ACC112 (cell line): ENCODE results near the gene OST4.
"Not testable (repeated sequence)": the region's sequence is repeated elsewhere in the genome, so short reads cannot be mapped to it uniquely, and the experiment has no call there.

ENCODE experiments used
- H2AFZ ChIP-seq: fragments of 200-600 bp; sonication (generic); one replicate; pipeline ENCODE4 v1.6.0; 2017; ENCODE audit warnings: antibody characterized with exemption, low read length; ENCODE audit not compliant: unreplicated experiment
- H3K27ac ChIP-seq: fragments of 200-600 bp; sonication (generic); 2 replicates; pipeline ENCODE4 v1.5.1; 2014; ENCODE audit warnings: low read depth, mild to moderate bottlenecking, antibody characterized with exemption, low read length, moderate library complexity
- H3K27me3 ChIP-seq: fragments of 200-600 bp; sonication (generic); 2 replicates; pipeline ENCODE4 v1.6.1; 2014; ENCODE audit warnings: mild to moderate bottlenecking, antibody characterized with exemption, low read length, moderate library complexity, mixed read lengths; ENCODE audit not compliant: insufficient read depth
- H3K36me3 ChIP-seq: fragments of 200-600 bp; sonication (generic); 2 replicates; pipeline ENCODE4 v1.6.1; 2016; ENCODE audit warnings: mild to moderate bottlenecking, antibody characterized with exemption, low read length, moderate library complexity, mixed read lengths; ENCODE audit not compliant: insufficient read depth
- H3K4me1 ChIP-seq: fragments of 200-600 bp; sonication (generic); one replicate; pipeline ENCODE4 v1.6.1; 2016; ENCODE audit warnings: low read length, mixed read lengths; ENCODE audit not compliant: insufficient read depth, unreplicated experiment, control insufficient read depth
- H3K4me3 ChIP-seq: fragments of 200-600 bp; sonication (generic); 2 replicates; pipeline ENCODE4 v1.5.1; 2014; ENCODE audit warnings: mild to moderate bottlenecking, low read depth, low read length
- H3K79me2 ChIP-seq: fragments of 200-600 bp; sonication (generic); one replicate; pipeline ENCODE4 v1.6.0; 2016; ENCODE audit warnings: low read length; ENCODE audit not compliant: control insufficient read depth, unreplicated experiment, insufficient read depth

The OST4 gene

DNA sequence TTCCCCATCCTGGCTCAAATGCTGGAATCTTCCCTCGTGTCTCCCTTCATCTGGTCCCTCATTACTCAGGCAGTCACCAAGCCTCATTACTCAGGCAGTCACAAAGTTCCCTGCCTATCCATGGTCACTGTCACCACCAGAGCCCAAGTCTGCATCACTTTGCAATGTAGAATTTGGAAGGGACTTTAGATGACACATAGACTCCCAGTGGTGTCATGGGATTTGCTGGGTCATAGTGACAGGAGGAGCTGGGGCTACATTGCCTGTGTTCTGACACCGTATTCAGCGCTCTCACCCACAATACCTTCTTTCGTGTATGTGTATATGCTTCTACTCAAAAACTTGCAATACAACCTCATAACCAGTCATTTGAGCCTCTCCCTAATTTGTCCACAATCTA lies 4.9 kb upstream of the OST4 start:
- Histone ChIP-seq H2AFZ (no peak overlapping the region), H3K27me3 (no peaks in the 10 kb centered on the region), H3K4me1 (peaks cover 42% of the 10 kb centered on the region), H3K36me3 (no peaks in the 10 kb centered on the region), H3K27ac (no peak overlapping the region), H3K4me3 (no peak overlapping the region), H3K79me2 (peaks cover 23% of the 10 kb centered on the region)

DNA sequence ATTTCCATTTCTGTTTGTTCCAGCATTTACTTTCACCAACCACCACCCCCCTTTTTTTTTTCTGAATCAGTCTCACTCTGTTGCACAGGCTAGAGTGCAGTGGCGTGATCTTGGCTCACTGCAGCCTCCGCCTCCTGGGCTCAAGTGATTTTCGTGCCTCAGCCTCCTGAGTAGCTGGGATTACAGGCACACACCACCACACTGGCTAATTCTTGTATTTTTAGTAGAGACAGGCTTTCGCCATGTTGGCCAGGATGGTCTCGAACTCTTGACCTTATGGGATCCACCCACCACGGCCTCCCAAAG lies 4.1 kb upstream of the OST4 start:
- H3K27ac ChIP-seq, H3K27me3 ChIP-seq, H3K4me3 ChIP-seq, H2AFZ ChIP-seq, H3K36me3 ChIP-seq: not testable (repeated sequence)
- Histone ChIP-seq H3K4me1 (peaks cover 37% of the 10 kb centered on the region), H3K79me2 (peaks cover 29% of the 10 kb centered on the region)

DNA sequence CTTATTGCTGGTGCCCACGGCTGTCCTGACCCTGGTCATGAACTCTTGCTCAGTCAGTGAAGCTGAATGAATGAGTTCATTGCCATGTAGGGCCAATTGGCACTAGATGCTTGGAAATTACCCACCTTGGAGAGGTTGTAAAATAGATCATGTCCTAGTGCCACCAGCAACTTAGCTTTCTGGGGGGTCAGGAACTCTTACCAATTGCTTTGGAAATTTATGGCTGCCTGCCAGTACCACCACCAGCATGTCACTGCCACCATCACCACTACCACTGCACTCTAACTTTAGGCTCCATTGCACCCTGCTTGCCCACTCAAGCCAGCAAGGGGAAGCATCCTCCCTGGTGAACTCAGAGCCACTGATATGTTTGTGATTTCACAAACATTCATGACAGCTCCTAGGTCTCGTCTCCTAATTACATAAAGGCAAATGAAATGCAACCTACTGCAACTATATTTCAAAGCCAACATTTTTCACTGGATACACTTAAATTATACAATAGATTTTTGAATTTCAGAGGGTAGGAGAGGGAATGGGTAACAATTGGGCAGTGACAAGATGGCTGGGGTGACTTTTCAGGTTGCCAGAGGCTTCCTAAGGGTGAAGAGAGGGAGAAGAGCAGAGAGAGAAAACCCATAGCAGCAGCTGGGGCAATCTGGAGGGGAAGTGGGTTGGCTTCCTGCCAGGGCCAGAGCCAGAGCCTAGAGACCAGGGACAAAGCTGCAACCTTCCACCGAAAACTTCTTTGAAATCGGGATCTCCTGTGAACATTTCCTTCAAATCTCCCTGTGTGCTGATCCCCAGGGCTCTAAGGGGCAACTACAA lies 3.5 kb upstream of the OST4 start:
- Histone ChIP-seq H3K79me2 (peaks cover 29% of the 10 kb centered on the region), H3K4me1 (peaks cover 37% of the 10 kb centered on the region), H3K27ac (no peak overlapping the region), H3K27me3 (no peaks in the 10 kb centered on the region), H3K36me3 (peaks cover 2% of the 10 kb centered on the region; the same call in 1 of the 2 replicates), H3K4me3 (no peak overlapping the region), H2AFZ (no peak overlapping the region)

DNA sequence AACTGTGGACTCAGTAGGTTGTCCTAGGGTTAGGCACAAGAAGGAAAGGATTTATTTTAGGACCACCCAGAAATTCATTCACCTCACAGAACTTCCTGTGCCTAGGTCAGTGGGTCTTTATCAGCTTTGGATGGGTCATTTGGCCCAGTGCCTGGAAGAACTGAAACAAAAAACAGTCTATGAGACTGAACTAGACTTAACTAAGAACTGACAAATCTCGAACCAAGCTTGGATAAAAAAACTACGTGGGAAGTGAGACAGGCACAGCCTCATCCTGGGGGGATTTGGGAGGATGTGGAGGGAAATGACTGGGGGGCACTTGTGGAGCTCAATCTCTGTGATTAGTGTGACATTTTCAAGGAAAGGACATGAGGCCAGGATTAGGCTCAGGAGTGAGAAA lies 2.3 kb upstream of the OST4 start:
- H3K36me3 ChIP-seq = peaks cover 14% of the 10 kb centered on the region; the same call in 1 of the 2 replicates
- no peaks in the 10 kb centered on the region for H3K27me3 ChIP-seq
- 0 out of 2 replicates have a peak overlapping the region, but pooled peaks have one; percentile 5 for H3K27ac ChIP-seq
- H3K4me3 ChIP-seq = no peak overlapping the region
- H3K79me2 ChIP-seq = peaks cover 29% of the 10 kb centered on the region
- peak overlapping the region; percentile 24 for H2AFZ ChIP-seq
- peaks cover 45% of the 10 kb centered on the region for H3K4me1 ChIP-seq

DNA sequence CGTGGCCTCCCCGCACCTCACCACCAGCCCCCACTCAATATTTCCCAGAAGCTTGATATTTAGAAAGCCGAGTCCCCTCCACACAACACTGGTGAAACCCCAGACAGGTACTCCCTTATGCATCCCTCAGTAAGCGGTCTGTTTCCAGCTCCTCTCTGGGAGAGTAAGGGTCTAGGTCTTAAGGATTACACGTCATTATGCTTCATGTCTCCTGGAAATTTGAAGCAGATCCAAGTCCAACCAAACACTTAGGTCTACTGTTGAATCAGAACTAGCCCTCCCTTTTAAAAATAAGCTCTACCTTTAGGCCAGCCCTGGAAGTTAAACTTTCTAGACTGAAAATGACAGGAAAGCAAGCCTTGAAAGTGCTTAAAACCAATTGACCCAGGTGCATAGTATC lies 1.5 kb upstream of the OST4 start:
- H3K27ac ChIP-seq = peak overlapping the region; percentile 20
- no peak overlapping the region for H2AFZ ChIP-seq
- H3K27me3 ChIP-seq = no peaks in the 10 kb centered on the region
- H3K4me3 ChIP-seq = peak overlapping the region; percentile 100; the same call in 1 of the 2 replicates
- H3K79me2 ChIP-seq = peaks cover 34% of the 10 kb centered on the region
- peaks cover 45% of the 10 kb centered on the region for H3K4me1 ChIP-seq
- peaks cover 21% of the 10 kb centered on the region; the same call in 1 of the 2 replicates for H3K36me3 ChIP-seq

DNA sequence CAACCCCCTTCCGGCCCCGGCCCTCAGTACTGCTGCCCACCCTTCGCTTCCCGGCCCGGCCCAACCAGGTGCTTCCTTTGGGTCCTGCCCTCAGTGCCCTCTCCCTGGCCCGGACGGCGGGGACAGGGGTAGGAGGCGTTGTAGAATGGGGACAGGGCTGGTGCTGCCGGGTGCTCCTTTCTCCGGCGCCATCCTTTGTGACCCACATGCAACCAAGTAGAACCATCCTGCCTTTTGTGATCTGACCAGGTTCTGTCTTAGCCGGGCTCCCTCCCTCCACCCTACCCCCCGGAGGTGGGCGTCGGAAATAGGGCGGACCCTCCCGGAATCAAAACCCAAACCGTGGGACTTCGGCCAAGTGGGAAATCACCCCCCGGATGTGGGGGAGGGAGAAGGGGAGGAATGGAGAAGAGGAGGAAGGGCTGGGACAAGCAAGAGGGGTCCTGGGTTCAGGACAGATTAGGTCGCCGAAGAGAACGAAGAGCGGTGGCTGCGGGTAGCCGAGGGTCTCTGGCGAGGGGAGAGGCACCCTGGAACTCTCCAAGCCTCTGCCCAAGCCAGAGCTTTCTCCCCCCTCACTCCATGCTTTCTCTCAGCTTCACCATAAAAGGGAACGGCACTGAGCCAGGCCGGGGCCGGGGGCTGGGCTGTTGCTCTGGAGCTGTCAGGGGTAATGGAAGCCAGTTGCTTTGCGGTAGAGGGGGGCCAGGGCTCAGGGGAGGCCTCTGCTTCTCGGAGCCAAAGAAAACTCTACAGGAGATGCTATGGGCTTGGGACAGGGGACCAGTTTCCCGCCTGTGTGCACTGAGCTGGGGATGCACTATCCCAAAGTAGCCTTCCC lies 756 bp upstream of the OST4 start:
- Histone ChIP-seq H3K36me3 (peaks cover 25% of the 10 kb centered on the region; the same call in 1 of the 2 replicates), H3K27me3 (no peaks in the 10 kb centered on the region), H3K27ac (peak overlapping the region; percentile 40), H3K4me1 (peaks cover 43% of the 10 kb centered on the region), H2AFZ (peak overlapping the region; percentile 35), H3K4me3 (peak overlapping the region; percentile 100), H3K79me2 (peaks cover 39% of the 10 kb centered on the region)

DNA sequence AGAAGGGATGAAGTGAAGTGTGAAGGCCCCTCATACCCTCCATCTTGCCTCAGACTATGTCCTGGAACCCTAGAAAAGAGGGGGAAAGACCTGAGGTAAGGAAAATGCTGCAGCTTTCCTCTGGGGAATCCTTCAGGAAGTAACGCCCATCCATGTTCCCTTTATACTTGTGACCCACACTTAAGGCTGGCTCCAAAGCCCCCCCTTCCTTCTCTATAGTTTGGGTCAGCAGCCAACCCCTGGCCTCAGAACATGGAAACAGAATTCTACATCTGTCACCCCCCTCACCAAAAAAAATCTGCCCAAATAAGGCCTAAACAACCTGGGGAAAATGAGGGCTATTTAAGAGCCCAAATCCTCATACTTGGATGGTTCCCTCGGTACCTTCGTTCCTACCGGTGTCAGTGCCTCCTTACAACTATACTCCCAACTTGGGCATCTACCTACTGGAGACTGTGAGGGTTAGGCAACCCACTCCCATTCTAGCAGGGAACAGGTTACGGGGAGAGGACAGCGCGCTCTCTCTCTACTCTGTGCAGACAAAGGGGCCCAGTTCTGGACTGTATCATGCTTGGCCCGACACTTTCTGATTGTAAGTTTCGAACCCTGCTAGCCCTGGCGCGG lies 689 bp downstream of the OST4 start:
- Histone ChIP-seq H2AFZ (peak overlapping the region; percentile 95), H3K4me1 (peaks cover 43% of the 10 kb centered on the region), H3K27me3 (no peaks in the 10 kb centered on the region), H3K79me2 (peaks cover 39% of the 10 kb centered on the region), H3K4me3 (peak overlapping the region; percentile 100), H3K36me3 (peaks cover 27% of the 10 kb centered on the region; the same call in 1 of the 2 replicates), H3K27ac (peak overlapping the region; percentile 68)

DNA sequence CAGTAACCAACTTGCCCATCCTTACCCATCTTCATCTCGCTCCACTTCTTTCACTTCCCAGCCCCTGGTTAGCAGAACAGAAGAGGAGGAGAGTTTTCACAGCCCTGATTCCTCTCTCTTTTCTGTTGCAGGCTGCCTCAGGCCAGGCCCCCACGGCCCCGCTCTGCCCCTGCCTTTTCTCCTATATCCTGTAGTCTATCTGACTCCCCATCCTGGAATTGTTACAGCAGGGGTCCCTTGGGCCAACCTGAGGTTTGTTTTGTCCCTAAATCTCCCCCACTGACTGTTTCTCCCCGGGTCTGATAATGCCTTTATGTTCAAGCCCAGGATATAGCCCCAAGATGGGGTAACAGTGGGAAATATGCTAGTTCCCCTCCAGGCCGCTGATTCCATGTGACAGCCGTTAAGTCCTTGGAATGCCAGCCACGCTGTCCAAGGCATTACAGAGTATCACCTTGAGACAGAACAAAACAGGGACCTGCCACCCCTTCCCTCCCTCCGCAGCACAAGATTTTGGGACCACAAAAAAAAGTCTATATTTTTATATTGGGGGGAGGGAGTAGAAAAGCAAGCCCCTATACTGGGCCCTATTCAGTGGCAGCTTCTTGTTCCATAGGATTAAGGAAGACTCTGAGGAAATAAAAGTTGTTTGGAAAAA lies 1.4 kb downstream of the OST4 start:
- Histone ChIP-seq H2AFZ (no peak overlapping the region), H3K79me2 (peaks cover 39% of the 10 kb centered on the region), H3K4me1 (peaks cover 41% of the 10 kb centered on the region), H3K36me3 (peaks cover 29% of the 10 kb centered on the region; the same call in 1 of the 2 replicates), H3K27me3 (no peaks in the 10 kb centered on the region), H3K27ac (no peak overlapping the region), H3K4me3 (peak overlapping the region; percentile 100)

DNA sequence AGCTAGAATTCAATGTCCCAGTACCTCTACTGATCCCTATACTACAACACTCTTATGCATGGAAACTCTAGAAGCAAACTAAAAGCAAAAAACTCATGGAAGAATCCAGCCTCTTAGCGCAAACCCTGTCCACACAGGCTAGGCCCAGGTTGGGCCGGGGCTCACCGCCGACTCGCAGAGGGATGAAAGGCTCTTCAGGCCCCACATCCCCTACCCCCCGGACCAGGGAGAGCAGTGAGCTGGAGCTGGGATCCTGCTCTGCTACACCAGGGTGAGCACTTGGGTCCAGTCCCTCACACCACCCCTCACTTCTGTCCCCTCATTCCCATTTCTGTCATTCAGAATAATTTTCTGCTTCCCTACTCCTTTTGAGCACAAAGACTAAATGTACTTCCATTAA lies 2.0 kb downstream of the OST4 start:
- Histone ChIP-seq H3K27ac (no peak overlapping the region), H3K4me3 (peak overlapping the region; percentile 100), H3K79me2 (peaks cover 39% of the 10 kb centered on the region), H2AFZ (no peak overlapping the region), H3K4me1 (peaks cover 35% of the 10 kb centered on the region), H3K27me3 (no peaks in the 10 kb centered on the region), H3K36me3 (peaks cover 29% of the 10 kb centered on the region; the same call in 1 of the 2 replicates)

DNA sequence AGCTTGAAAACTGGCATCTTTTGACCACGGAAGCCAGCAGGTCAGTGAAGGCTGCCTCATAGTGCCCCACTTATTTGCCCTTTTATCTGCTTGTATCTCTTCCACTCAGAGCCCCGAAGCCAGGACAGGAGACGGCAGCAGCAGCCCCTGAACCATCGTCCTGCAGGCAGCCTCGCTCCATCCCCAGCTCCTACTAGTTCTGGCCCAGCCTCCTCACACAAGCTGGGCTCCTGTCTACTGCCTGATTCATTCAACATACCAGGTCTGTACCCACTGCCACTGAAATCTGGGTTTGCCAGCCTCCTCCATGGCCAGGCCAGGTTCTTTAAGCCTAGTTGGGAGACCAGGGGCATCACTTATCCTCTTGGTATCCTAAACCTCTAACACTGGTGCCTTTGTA lies 4.1 kb downstream of the OST4 start:
- Histone ChIP-seq H3K4me3 (no peak overlapping the region), H3K4me1 (peaks cover 27% of the 10 kb centered on the region), H3K79me2 (peaks cover 39% of the 10 kb centered on the region), H3K27ac (no peak overlapping the region), H3K36me3 (peaks cover 29% of the 10 kb centered on the region; the same call in 1 of the 2 replicates), H3K27me3 (no peaks in the 10 kb centered on the region), H2AFZ (no peak overlapping the region)
